ENCODE data around the gene CAPS2. TPM values are rescaled to one million over a fixed set of nuclear protein-coding genes. Genes with fewer than 3 reads are reported as not detected.

Gene CAPS2
- total RNA-seq, 6 donors from 2014 or later, result 6.7 to 48.2 (median 9.0) TPM

GRCh38 chr12:75259143-75259542, 71.0 kb downstream of the CAPS2 start:
- WGBS, 2 donors, result 46 to 59% methylated on average over 1 of the region's 1 CpG
- Histone ChIP-seq H3K9me3 (no peaks in the 10 kb centered on the region), H3K4me3 (no peak overlapping the region), H3K27ac (no peak overlapping the region), H3K36me3 (no peaks in the 10 kb centered on the region), H3K27me3 (no peaks in the 10 kb centered on the region), H3K4me1 (no peaks in the 10 kb centered on the region)
- TF ChIP-seq POLR2AphosphoS5 (IDR thresholded peaks at IDR 0.05) (no peak), EP300 (IDR thresholded peaks at IDR 0.05) (no peak)
- no peak for DNase-seq
- no peak for ATAC-seq (ENCODE audit: low FRiP score in 2 of 2)

GRCh38 chr12:75257510-75257909, 72.6 kb downstream of the CAPS2 start:
- no peaks in the 10 kb centered on the region for H3K36me3 ChIP-seq
- ATAC-seq (ENCODE audit: low FRiP score in 2 of 2) (no peak), DNase-seq (no peak)
- no peak overlapping the region for H3K27ac ChIP-seq
- WGBS, 2 donors, result 66 to 76% methylated on average over 2 of the region's 2 CpGs
- H3K27me3 ChIP-seq, result no peaks in the 10 kb centered on the region
- TF ChIP-seq POLR2A (IDR thresholded peaks at IDR 0.05) (no peak), CTCF (IDR thresholded peaks at IDR 0.05) (no peak), EP300 (IDR thresholded peaks at IDR 0.05) (no peak), POLR2AphosphoS5 (IDR thresholded peaks at IDR 0.05) (no peak)
- H3K4me3 ChIP-seq, result no peak overlapping the region
- H3K9me3 ChIP-seq, result no peaks in the 10 kb centered on the region
- no peaks in the 10 kb centered on the region for H3K4me1 ChIP-seq

GRCh38 chr12:75245108-75245507, 85.0 kb downstream of the CAPS2 start:
- Histone ChIP-seq H3K9me3 (peaks cover 0 to 6% (median 0%) of the 10 kb centered on the region in 4 donors), H3K27ac (no peak overlapping the region), H3K27me3 (no peaks in the 10 kb centered on the region), H3K4me1 (no peaks in the 10 kb centered on the region), H3K4me3 (no peak overlapping the region), H3K36me3 (no peaks in the 10 kb centered on the region)
- ATAC-seq (ENCODE audit: low FRiP score in 2 of 2), result no peak
- TF ChIP-seq EP300 (IDR thresholded peaks at IDR 0.05), result no peak
- DNase-seq, result no peak

GRCh38 chr12:75239987-75240386, 90.1 kb downstream of the CAPS2 start:
- no peaks in the 10 kb centered on the region for H3K4me1 ChIP-seq
- H3K27me3 ChIP-seq, result no peaks in the 10 kb centered on the region
- no peak for DNase-seq
- peaks cover 0 to 6% (median 0%) of the 10 kb centered on the region in 4 donors for H3K9me3 ChIP-seq
- H3K27ac ChIP-seq, result no peak overlapping the region
- ATAC-seq (ENCODE audit: low FRiP score in 2 of 2), result no peak
- no peaks in the 10 kb centered on the region for H3K36me3 ChIP-seq
- TF ChIP-seq CTCF (IDR thresholded peaks at IDR 0.05), result no peak
- no peak for TF ChIP-seq POLR2A (IDR thresholded peaks at IDR 0.05)
- TF ChIP-seq POLR2AphosphoS5 (IDR thresholded peaks at IDR 0.05), result no peak
- H3K4me3 ChIP-seq, result no peak overlapping the region

GRCh38 chr12:75236206-75236605, 93.9 kb downstream of the CAPS2 start:
- H3K36me3 ChIP-seq, result no peaks in the 10 kb centered on the region
- H3K4me1 ChIP-seq, result no peaks in the 10 kb centered on the region
- no peaks in the 10 kb centered on the region for H3K27me3 ChIP-seq
- ATAC-seq (ENCODE audit: low FRiP score in 2 of 2) (no peak), DNase-seq (no peak)
- H3K9me3 ChIP-seq, result peaks cover 0 to 6% (median 0%) of the 10 kb centered on the region in 4 donors
- no peak overlapping the region for H3K27ac ChIP-seq
- H3K4me3 ChIP-seq, result no peak overlapping the region
- WGBS, 2 donors, result 48 to 87% methylated on average over 1 of the region's 1 CpG
- no peak for TF ChIP-seq POLR2AphosphoS5 (IDR thresholded peaks at IDR 0.05)
- TF ChIP-seq CTCF (IDR thresholded peaks at IDR 0.05), result no peak
- no peak for TF ChIP-seq POLR2A (IDR thresholded peaks at IDR 0.05)
- no peak for TF ChIP-seq EP300 (IDR thresholded peaks at IDR 0.05)

- DNase-seq (no peak), ATAC-seq (ENCODE audit: low FRiP score in 2 of 2) (no peak)
- TF ChIP-seq EP300 (IDR thresholded peaks at IDR 0.05) (no peak), POLR2A (IDR thresholded peaks at IDR 0.05) (no peak), CTCF (IDR thresholded peaks at IDR 0.05) (no peak), POLR2AphosphoS5 (IDR thresholded peaks at IDR 0.05) (no peak)
- Histone ChIP-seq H3K4me1 (no peaks in the 10 kb centered on the region), H3K27ac (no peak overlapping the region), H3K9me3 (no peaks in the 10 kb centered on the region), H3K4me3 (no peak overlapping the region), H3K27me3 (no peaks in the 10 kb centered on the region), H3K36me3 (no peaks in the 10 kb centered on the region)
- 81 to 82% methylated on average over 1 of the region's 1 CpG for WGBS, 2 donors
These were observed 103.0 kb downstream of the CAPS2 start for GRCh38 chr12:75227132-75227531.

Data from upper lobe of left lung (tissue), 6 donors.